WI38 (cell line): ENCODE measurements around the gene MAP2K4.

Experiments used
- H3K4me3 ChIP-seq: 2 replicates; pipeline ENCODE4 v1.5.1; 2011; ENCODE audit warnings: low read depth, mild to moderate bottlenecking, control low read depth, low read length
- CTCF ChIP-seq: IDR thresholded peaks from 2 replicates; pipeline ENCODE4 v1.5.1; 2012; ENCODE audit warnings: low read depth, mild to moderate bottlenecking, control low read depth, low read length

The MAP2K4 gene

GRCh38 chr17:12085076-12085949, 64.6 kb downstream of the MAP2K4 start:
- H3K4me3 ChIP-seq = no peak overlapping the region
- TF ChIP-seq CTCF = no peak

DNA sequence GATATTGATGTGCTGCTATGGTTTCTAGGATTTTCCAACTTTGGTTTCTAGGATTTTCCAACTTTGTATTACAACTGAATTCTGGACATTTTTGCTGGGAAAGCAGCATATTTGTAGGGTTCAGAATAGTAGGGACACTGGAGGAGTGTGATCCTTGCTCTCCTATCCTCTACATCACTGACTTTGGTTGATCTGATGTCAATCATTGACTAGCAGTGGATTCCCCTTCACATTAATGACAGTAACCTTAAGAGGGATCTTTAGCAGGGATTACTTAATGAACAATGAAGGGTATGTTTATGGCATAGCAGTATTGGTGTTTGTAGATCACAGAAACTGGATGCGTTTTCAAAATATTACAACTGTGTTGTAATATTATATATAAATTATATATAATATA, 67.4 kb downstream of the MAP2K4 start:
- no peak overlapping the region for H3K4me3 ChIP-seq
- no peak for TF ChIP-seq CTCF

GRCh38 chr17:12089809-12090384, 69.2 kb downstream of the MAP2K4 start:
- no peak for TF ChIP-seq CTCF
- no peak overlapping the region for H3K4me3 ChIP-seq

- no peak for TF ChIP-seq CTCF
- H3K4me3 ChIP-seq = no peak overlapping the region
Observed at GRCh38 chr17:12094336-12094735, 73.7 kb downstream of the MAP2K4 start.

GRCh38 chr17:12095522-12095921, 74.8 kb downstream of the MAP2K4 start:
- H3K4me3 ChIP-seq = no peak overlapping the region

GRCh38 chr17:12097326-12097725, 76.6 kb downstream of the MAP2K4 start:
- TF ChIP-seq CTCF = no peak
- no peak overlapping the region for H3K4me3 ChIP-seq

More at GRCh38 chr17:12095522-12095921, 74.8 kb downstream of the MAP2K4 start:
- no peak for TF ChIP-seq CTCF

DNA sequence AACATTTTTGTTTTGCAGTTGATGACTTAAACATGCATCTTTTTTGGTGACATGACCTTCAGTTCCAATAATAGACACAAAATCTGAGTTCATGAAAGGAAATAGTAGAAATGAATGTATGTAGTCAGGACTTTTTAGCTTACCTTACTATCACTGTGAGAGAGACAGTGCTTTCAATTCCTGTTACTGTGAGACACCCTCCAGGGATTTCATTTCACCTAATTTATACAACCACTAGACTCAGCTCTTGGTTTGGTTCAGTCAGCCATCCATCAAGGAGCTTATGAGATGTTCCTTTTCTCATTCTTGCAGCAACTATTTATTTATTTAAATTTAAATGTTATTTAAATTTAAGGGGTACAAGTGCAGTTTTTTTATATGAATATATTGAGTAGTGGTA, 77.9 kb downstream of the MAP2K4 start:
- TF ChIP-seq CTCF = no peak
- H3K4me3 ChIP-seq = no peak overlapping the region
